Measurements from ENCODE around the gene UXS1.

The UXS1 gene

GRCh38 chr2:106107509-106108131 is 86.5 kb downstream of the UXS1 start:
- peak; percentile 16 for DNase-seq

- DNase-seq = no peak
These were observed 87.2 kb downstream of the UXS1 start for GRCh38 chr2:106106622-106107508.

- DNase-seq = no peak
These were observed 88.8 kb downstream of the UXS1 start for GRCh38 chr2:106105151-106105922.

DNA sequence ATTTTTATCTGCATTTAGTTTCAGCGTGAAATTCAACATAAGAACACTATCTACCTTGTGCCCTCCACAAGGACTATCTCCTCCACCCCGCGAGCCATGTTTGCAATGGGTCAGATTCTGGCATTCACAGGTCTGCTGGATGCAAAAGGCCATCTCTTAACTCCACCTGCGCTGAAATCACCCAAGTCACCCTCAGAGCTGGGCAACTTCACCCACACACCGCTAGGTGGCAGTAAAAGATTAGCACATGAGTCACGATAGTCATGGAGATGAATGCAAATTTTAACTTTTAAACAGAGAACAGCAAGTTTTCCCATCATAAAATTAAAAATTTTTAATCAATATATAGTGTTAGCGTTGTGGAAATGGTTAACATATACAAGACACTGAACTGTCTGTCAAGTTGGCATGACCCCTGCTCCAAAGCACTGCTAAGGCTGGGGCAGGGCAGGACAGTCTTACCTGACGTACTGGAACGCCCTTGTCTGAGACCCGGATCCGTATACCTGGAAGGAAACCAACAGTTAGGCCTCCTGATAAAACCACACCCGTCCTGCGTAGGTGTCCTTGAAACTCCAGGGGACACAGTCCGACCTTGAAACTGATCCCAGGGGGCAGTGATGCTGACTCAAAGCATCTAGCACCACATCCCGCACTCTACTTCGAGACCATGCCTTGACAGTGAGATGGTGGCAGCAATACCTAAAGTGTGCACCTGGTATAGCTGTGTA is 89.6 kb downstream of the UXS1 start:
- DNase-seq = peak; percentile 73

GRCh38 chr2:106099691-106100090 is 94.4 kb downstream of the UXS1 start:
- no peak for DNase-seq

GRCh38 chr2:106098664-106099063 is 95.4 kb downstream of the UXS1 start:
- no peak for DNase-seq

DNA sequence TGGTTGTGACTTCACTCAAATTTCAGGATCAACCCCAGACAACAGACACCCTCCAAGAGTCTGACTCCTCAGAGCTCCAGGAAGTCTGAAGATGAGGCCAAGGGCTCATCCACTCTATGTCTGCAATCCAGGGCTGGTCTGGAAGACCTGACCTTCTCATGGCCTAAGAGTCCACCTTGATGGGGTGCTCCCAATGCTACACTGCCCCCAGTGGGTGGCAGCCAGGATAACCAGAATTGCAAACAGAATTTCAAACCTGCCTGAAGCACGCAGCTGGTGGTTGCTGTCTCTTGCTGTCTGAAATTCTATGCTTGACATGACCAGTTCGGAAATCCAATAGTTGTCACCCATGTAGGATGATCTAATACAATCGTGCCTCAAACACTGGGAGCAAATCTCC is 96.0 kb downstream of the UXS1 start:
- no peak for DNase-seq

DNA sequence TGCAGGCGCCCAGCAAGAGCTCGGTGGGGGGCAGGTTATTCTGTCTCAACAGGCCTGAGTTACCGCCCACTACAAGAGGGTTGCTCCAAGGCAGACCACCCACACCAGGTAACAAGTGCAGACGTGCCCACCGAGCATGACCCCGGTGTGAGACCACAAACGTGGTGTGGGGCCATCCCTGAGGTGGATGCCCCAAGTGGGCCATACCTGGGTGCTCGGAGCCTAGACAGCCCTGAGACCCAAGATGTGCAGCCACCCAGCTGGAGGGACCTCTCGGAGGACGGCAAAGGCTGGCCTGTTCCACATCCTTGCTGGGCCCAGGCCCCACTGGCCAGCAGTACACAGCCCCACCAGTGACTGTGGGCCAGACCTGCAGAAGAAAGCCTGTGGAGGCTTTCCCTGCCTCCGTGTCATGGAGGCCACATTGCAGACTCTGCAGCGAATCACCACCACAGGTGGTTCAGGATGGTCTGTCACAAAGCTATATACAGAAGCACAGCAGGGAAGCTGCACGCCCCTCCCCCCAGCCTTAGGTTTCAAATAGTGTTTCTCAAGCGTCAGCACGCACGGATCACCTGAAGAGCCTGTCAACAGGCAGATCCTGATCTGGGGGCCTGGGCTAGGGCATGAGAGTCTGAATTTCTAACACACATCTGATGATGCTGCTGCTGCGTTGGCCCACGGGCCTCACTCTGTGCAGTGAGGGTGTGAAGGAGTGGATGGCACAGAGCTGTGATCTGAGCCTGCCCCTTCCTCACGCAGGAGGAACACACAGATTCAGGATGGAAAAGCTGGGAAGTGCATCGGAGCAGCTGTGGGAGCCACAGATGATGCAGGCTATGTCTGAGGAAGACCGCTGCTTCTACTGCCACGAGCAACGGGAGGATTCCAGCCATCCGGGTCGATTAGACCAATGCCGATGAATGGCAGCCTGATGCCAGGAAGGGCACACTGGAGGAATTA is 96.8 kb downstream of the UXS1 start:
- no peak for DNase-seq

- DNase-seq = no peak
These were observed 97.6 kb downstream of the UXS1 start for GRCh38 chr2:106096299-106097037.

DNA sequence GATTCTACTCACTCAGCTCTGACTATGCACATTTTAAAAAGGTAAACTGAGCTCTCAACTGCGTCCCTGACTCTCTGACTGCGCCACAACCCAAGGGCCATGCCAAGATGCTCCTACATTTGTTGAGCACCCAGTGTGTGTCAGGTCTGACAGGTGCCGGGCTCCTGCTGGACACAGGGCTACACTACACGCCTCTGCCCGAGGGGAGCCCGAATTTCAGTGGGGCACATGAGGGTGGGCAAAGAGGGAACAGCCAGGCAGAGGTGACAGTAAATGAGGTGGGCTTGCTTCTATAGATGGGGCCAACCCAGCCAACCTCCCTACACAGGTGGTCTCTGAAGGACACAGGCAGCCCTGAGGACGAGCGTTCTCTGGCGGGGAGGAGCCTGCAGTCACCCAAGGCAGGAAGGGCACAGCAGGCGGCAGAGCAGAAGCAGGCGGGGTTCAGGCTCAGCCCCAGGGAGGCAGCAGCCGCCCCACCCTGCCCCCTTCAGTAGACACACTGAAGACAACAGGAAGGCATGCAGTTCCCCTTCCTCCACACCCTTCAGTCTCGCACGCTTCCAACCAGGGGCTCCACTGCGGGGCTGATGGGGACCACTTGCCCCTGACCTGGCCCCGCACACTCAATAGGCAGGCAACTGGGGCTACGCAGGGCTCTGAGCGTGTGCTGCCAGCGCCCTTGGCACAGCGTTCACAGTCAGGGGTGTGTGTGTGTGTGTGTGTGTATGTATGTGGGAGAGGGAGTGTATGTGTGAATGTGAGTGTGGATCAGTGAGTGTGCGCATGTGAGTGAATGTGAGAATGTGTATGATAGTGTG is 98.4 kb downstream of the UXS1 start:
- peak; percentile 81 for DNase-seq

GRCh38 chr2:106094131-106094841 is 99.8 kb downstream of the UXS1 start:
- peak; percentile 61 for DNase-seq

DNA sequence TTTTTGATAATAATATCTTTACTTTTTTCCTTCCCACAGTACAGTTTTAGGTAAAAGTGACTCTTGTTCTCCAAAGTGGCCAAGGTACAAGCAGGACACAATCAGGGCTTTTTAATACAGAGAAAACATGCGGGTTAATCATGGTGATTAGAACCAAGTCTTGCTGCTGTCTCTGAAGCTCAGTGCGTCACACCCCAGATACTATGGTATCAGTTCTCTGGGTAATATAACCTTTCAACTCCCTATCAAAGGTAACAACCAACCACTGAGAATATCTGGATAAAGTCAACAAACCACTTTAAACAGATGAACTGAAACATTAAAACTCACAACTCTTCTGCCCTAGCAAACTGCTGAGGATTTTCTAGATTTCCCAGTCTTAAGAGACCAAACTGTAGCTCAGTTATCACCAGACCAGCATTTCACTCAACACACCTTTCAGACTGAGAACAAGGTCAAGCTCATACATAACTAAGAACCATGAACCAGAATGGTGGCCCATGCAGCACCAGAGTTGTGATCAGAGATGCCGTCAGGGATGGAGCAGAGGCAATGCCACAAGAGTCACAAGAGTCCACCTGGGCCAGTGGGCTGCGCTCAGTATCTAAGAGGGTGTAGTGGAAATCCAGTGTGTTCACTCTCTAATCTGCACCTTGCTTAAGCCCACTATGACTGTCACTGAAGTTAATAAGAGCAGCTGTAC is 103.0 kb downstream of the UXS1 start:
- no peak for DNase-seq

DNA sequence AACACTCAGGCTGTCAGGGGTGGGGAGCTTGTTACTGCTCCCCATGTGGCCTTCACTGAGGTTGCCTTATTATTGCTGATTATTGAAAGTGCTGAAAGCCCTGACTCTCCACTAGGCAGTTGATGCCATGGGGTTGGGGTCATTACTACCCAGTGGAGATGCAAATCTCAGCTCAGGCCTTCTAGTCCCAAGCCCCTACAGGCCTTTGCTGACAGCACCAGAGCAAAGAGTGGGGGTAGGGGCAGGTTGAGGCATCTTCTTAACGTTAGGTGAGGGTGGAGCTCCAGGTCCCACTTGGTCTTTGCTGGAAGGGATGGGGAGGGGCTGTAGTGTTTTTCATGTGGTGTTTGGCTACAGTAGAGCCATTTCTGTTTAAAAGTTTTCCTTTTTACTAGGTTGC is 104.5 kb downstream of the UXS1 start:
- DNase-seq = no peak

- peak; percentile 53 for DNase-seq
These were observed 108.7 kb downstream of the UXS1 start for GRCh38 chr2:106085181-106085940.

DNA sequence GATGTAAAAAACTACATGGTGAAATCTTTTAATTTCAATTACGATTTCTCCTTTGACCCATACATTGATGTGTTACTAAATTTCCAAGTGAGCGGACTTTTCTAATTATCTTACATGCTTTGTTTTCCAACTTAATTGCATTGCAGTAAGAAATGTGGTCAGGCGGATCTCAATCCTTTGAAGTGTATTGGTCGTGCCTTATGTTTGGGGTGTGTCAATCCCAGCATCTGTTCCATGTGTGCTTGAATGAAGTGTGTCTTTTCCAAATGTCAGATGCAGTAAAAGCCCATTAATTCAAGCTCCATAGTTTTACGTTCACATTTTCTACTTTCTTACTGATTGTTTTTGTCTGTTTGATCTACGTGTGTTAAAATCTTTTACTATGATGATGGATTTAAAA is 113.1 kb downstream of the UXS1 start:
- no peak for DNase-seq

DNA sequence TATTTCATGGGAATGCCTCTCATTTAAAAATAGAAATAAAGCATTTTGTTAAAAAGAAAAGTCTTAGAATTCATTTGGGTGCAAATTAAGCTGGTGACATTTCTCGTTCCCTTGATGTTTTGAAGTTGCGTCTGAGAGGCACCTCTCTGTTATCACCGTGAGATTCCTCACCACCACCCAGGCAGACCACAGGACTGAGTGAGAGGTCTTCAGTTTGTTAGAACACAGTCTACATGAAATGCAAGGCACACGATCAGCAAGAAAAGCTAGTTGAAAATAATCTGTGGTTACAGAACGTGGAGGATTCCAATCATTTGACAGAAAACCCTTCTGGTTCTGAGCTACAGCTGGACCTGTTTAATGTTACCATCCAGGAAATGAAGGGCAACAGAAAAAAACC is 116.0 kb downstream of the UXS1 start:
- no peak for DNase-seq

DNA sequence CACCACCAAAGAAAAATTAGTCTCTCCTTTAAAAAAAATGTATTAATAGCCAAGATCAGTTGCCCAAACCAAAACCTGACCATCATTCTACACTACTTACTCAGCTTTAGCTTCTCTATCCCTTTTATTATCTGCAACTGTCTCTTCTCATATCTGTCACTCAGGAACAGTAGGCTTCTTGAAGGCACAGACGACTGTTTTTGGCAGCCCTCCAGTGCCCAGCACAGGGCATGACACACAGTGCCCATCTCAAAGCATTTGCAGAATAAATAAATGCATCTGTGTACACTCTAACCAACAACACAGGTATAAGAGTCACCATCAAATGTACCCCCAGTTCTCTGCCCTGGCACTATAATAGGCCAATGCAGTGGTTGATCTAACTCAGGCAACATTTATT is 117.2 kb downstream of the UXS1 start:
- no peak for DNase-seq

GRCh38 chr2:106075048-106075447 is 119.1 kb downstream of the UXS1 start:
- no peak for DNase-seq
